ENCODE results near the gene RTL10.

Gene RTL10

DNA sequence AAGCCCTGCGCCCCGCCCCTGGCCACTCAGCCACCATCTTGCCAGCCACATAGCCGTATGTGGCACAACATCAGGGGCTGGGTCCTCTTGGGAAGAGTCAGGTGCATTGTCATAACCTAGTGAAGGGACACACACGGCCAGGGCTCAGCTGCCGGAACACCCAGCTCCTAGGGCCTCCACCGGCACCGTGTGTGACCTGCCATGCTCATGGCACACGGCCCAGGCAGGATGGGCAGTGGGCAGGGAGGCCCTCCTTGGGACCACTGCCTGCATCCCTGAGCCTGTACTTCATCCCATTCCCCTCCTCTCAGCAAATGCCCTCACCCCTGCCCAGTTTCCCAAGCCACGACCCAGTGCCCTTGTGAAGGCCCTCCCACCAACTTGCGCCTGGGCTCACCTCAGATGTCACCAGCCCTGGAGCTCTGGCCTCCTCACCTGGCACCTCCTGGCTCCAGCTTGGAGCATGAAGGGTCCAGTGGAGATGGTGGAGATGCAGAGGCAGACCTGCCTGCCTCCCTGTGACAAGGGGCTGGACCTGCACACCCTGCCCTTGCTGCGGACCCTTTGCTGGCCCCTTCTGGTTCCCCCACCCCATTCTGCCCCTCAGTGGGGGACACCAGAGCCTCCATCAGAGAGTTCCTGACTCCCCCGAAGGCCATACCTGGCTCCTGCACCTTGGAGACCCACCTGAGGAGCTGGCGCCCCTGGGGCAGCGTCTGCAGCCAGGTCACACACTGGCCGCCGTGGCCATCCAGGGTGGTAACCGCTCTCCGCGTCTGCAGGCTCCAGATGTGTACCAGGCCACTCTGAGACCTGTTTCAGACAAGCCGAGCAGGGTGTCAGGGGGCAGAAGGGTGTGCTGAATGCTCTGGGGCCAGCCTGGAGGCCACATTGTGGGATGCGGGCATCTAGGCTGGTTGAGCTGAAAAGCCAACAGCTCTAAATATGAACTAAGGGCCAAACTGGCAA lies 34.5 kb downstream of the RTL10 start:
- no peak overlapping the region for H3K4me3 ChIP-seq (ENCODE audit: low read depth, low read length)
- no peak for DNase-seq (ENCODE audit: low read depth)
- TF ChIP-seq, protein P1, sequence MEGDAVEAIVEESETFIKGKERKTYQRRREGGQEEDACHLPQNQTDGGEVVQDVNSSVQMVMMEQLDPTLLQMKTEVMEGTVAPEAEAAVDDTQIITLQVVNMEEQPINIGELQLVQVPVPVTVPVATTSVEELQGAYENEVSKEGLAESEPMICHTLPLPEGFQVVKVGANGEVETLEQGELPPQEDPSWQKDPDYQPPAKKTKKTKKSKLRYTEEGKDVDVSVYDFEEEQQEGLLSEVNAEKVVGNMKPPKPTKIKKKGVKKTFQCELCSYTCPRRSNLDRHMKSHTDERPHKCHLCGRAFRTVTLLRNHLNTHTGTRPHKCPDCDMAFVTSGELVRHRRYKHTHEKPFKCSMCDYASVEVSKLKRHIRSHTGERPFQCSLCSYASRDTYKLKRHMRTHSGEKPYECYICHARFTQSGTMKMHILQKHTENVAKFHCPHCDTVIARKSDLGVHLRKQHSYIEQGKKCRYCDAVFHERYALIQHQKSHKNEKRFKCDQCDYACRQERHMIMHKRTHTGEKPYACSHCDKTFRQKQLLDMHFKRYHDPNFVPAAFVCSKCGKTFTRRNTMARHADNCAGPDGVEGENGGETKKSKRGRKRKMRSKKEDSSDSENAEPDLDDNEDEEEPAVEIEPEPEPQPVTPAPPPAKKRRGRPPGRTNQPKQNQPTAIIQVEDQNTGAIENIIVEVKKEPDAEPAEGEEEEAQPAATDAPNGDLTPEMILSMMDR (IDR thresholded peaks at IDR 0.05; ENCODE audit: low read depth, low read length, missing control alignments): no peak

DNA sequence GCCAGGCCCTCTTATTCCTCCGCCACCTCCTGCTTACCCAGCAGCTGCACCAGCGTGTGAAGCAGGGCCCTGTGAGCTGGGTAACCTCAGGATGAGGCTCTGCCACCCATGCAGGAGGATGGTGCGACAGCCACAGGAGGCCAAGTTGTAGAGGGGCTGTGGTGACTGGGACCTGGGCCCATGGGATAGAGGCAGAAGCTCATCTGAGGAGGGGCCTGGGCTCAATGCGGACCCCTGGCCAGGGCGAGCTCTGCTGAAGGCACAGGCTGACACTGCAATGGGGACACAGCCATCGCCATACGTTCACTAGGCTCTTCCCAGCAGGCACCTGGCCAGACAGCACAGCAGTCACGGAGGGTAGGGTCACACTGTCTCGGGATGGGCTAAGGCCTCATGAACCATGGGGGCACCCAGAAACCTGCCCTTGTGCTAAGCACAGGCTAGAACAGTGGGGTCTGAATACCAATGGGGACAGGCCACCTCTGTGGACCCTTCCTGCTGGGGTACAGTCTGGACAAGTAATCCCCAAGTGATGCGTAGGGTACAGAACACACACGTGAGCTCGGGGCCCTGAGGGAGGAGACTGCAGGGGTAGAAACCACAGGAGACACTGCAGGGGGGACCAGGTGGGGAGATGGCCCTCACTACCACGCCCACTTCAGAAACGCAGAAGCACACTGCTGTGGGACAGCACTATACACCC lies 35.3 kb downstream of the RTL10 start:
- no peak overlapping the region for H3K4me3 ChIP-seq (ENCODE audit: low read depth, low read length)
- DNase-seq (ENCODE audit: low read depth): no peak
- TF ChIP-seq, protein P1 (IDR thresholded peaks at IDR 0.05; ENCODE audit: low read depth, low read length, missing control alignments): no peak

DNA sequence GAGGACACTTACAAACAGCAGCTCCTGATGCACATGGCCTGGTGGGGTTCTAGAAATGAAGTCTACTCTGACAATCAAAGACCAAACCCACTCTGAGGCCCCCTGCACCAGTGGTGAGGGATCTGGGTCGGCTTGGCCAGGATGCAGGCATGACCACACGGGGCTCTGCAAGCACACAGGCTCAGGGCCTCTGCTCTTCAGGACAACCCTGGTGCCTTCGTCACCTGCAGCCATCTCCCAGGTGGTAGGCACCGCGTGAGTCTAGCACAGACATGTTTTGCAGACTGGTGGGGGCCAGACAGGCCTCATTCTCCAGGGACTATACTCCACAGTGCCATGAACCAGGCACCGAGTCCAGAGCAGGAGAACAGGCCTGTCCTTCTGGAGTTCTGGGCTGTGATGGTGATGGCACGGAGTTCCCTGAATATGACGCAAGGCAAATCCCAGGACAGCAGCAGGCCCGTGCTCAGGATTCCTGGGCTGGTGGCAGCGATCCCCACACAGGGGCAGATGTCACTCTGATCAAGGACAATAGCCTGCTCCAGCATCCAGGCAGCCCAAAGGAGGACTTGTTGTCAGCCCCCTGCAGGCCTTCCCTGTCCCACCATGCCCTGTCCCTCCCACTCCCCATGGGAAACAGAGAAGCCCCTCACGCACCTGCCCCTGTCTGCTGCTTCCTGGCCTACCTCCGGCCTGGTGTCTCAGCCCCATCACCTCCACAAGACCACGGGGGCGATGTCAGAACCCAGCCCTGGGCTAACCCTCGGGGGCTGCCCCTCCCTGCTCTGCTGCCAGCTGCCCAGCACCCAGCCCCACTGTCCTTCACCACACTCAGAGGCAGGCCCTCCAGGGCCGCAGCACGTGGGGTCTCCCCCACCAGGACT lies 36.1 kb downstream of the RTL10 start:
- H3K4me3 ChIP-seq (ENCODE audit: low read depth, low read length): no peak overlapping the region
- TF ChIP-seq, protein P1 (IDR thresholded peaks at IDR 0.05; ENCODE audit: low read depth, low read length, missing control alignments): no peak
- no peak for DNase-seq (ENCODE audit: low read depth)

DNA sequence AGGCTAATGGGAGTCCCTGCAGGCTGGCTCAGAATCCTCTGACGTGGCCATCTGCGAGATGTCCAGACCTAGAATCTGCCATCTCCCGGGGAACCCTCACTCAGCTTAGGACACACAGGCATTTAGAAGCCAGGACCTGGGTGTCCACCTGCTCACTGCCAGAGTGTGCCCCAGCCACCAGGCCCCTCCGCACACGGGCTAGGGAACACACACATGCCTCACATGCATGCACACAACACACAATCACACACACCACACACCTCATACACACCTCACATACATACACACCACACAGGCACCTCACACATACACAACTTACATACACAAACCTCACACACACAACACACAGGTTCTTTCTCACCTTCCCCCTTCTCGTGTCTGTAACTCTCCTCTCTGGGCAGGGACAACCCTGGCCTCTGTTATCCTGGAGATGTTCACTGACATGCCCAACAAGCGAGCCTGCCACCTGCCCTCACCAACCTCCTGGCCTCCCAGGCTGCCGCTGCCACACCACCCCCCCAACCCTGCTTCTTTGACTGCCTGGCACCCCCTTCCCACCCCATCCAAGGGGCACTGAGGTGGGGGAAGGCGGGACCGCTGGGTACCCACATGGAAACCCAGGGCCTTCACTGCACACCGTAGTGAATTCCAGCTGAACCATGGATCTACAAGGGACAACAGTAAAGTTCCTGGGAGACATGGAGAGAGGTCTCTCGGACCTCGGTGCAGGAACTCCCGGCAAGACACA lies 38.1 kb downstream of the RTL10 start:
- DNase-seq (ENCODE audit: low read depth): no peak
- TF ChIP-seq, protein P1 (IDR thresholded peaks at IDR 0.05; ENCODE audit: low read depth, low read length, missing control alignments): no peak
- no peak overlapping the region for H3K4me3 ChIP-seq (ENCODE audit: low read depth, low read length)

DNA sequence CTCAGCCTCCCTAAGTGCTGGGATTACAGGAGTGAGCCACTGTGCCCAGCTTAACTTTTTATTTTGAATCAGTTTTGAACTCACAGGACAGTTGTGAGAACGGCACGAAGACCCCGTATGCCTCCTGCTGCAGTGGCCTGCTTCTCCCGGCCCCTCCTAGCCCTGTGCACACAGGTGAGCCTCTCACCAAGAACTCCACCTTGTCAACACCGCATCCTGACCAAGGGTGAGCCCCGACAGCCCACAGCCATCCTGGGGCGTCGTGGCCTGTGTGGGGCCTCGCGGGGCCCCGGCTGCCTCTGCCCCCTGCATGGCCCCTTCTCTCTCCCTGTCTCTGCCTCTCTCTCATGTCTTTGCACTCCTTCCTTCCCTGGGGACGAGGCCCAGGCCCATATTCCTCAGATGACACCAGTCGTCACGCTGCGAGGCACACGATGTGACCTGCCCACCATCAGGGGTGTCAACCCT lies 38.8 kb downstream of the RTL10 start:
- TF ChIP-seq, protein P1 (IDR thresholded peaks at IDR 0.05; ENCODE audit: low read depth, low read length, missing control alignments): no peak
- no peak for DNase-seq (ENCODE audit: low read depth)
- H3K4me3 ChIP-seq (ENCODE audit: low read depth, low read length): no peak overlapping the region
